Measurements from ENCODE around the gene NEIL3. TPM values are rescaled to one million over a fixed set of nuclear protein-coding genes. Genes with fewer than 3 reads are reported as not detected.

Gene NEIL3
- total and polyA plus RNA-seq, 7 donors = 0.27 to 1.9 (median 0.69) TPM; not detected in 4

- TF ChIP-seq EP300 (IDR thresholded peaks at IDR 0.05) (no peak), POLR2AphosphoS5 (IDR thresholded peaks at IDR 0.05) (no peak), POLR2A (IDR thresholded peaks at IDR 0.05) (no peak), CTCF (IDR thresholded peaks at IDR 0.05) (no peak)
- Histone ChIP-seq H3K36me3 (no peaks in the 10 kb centered on the region), H3K27ac (no peak overlapping the region), H3K9me3 (no peaks in the 10 kb centered on the region), H3K4me1 (no peaks in the 10 kb centered on the region), H3K4me3 (no peak overlapping the region), H3K27me3 (no peaks in the 10 kb centered on the region)
- 63 to 74% methylated on average over 6 of the region's 6 CpGs for WGBS, 2 donors
- intact Hi-C loops (cut with DNase I) = no loop called here
- no peak for DNase-seq
These were observed 82.3 kb downstream of the NEIL3 start for GRCh38 chr4:177391953-177392352.

GRCh38 chr4:177393236-177393635, 83.6 kb downstream of the NEIL3 start:
- Histone ChIP-seq H3K4me3 (no peak overlapping the region), H3K27me3 (no peaks in the 10 kb centered on the region), H3K36me3 (no peaks in the 10 kb centered on the region), H3K9me3 (no peaks in the 10 kb centered on the region), H3K27ac (no peak overlapping the region), H3K4me1 (no peaks in the 10 kb centered on the region)
- intact Hi-C loops (cut with DNase I) = no loop called here
- no peak for DNase-seq
- TF ChIP-seq CTCF (IDR thresholded peaks at IDR 0.05) = no peak
- no peak for TF ChIP-seq POLR2A (IDR thresholded peaks at IDR 0.05)
- no peak for TF ChIP-seq POLR2AphosphoS5 (IDR thresholded peaks at IDR 0.05)
- no peak for TF ChIP-seq EP300 (IDR thresholded peaks at IDR 0.05)
- WGBS, 2 donors = 52 to 68% methylated on average over 8 of the region's 8 CpGs

GRCh38 chr4:177396352-177396751, 86.7 kb downstream of the NEIL3 start:
- Histone ChIP-seq H3K9me3 (no peaks in the 10 kb centered on the region), H3K4me3 (no peak overlapping the region), H3K27ac (no peak overlapping the region), H3K36me3 (no peaks in the 10 kb centered on the region), H3K4me1 (no peaks in the 10 kb centered on the region), H3K27me3 (no peaks in the 10 kb centered on the region)
- intact Hi-C loops (cut with DNase I) = no loop called here
- TF ChIP-seq POLR2A (IDR thresholded peaks at IDR 0.05) (no peak), CTCF (IDR thresholded peaks at IDR 0.05) (no peak), POLR2AphosphoS5 (IDR thresholded peaks at IDR 0.05) (no peak), EP300 (IDR thresholded peaks at IDR 0.05) (no peak)
- no peak for DNase-seq
- 74 to 81% methylated on average over 2 of the region's 2 CpGs for WGBS, 2 donors

GRCh38 chr4:177400030-177400429, 90.4 kb downstream of the NEIL3 start:
- intact Hi-C loops (cut with DNase I) = no loop called here
- Histone ChIP-seq H3K27ac (no peak overlapping the region), H3K9me3 (no peaks in the 10 kb centered on the region), H3K4me3 (no peak overlapping the region), H3K4me1 (no peaks in the 10 kb centered on the region), H3K27me3 (no peaks in the 10 kb centered on the region), H3K36me3 (no peaks in the 10 kb centered on the region)
- TF ChIP-seq POLR2A (IDR thresholded peaks at IDR 0.05) (no peak), EP300 (IDR thresholded peaks at IDR 0.05) (no peak), CTCF (IDR thresholded peaks at IDR 0.05) (no peak), POLR2AphosphoS5 (IDR thresholded peaks at IDR 0.05) (no peak)
- 74 to 80% methylated on average over 2 of the region's 2 CpGs for WGBS, 2 donors
- no peak for DNase-seq

GRCh38 chr4:177401658-177402273, 92.1 kb downstream of the NEIL3 start:
- TF ChIP-seq EP300 (IDR thresholded peaks at IDR 0.05) (no peak), POLR2AphosphoS5 (IDR thresholded peaks at IDR 0.05) (no peak), CTCF (IDR thresholded peaks at IDR 0.05) (no peak), POLR2A (IDR thresholded peaks at IDR 0.05) (no peak)
- WGBS, 2 donors = 77 to 83% methylated on average over 5 of the region's 5 CpGs
- DNase-seq = no peak
- intact Hi-C loops (cut with DNase I) = no loop called here
- Histone ChIP-seq H3K9me3 (no peaks in the 10 kb centered on the region), H3K36me3 (no peaks in the 10 kb centered on the region), H3K4me1 (no peaks in the 10 kb centered on the region), H3K27ac (no peak overlapping the region), H3K27me3 (no peaks in the 10 kb centered on the region), H3K4me3 (no peak overlapping the region)

Measured in sigmoid colon (tissue), 7 donors.